Endothelial cell of umbilical vein (primary cell): ENCODE results near the gene C6orf141. TPM values are rescaled to one million over a fixed set of nuclear protein-coding genes. Genes with fewer than 3 reads are reported as not detected.

Experiments
- polyA plus RNA-seq, 4 experiments: library from polyadenylated mRNA; depleted of rRNA in 3 of 4; stranded (reverse) in 3 of 4; unstranded in 1 of 4; fragments of >200 nt; gene quantifications; 2 replicates each; pipeline versions ENCODE4 v1.2.1 to v1.2.3, GENCODE V29; 2011 to 2012; ENCODE audit warnings: missing spikeins in 1 of 4
- total RNA-seq: library from RNA; stranded (reverse); gene quantifications from 2 replicates; pipeline ENCODE4 v1.2.3, GENCODE V29; 2021

The C6orf141 gene
- total and polyA plus RNA-seq, 2 donors (not counting 3 experiments of a cell fraction or from before 2014, with no cell fraction given): 5.7 to 15.5 TPM

Other genes starting within 250 kb of the C6orf141 start
- 15.7 and 16.2 TPM in 2 replicates for gene MMUT, start 87.4 kb upstream of the C6orf141 start, total RNA-seq
- 6.6 and 7.8 TPM in 2 replicates for gene MMUT, start 87.4 kb upstream of the C6orf141 start, polyA plus RNA-seq
- 8.0 and 8.2 TPM in 2 replicates for gene CENPQ, start 87.3 kb upstream of the C6orf141 start, total RNA-seq
- 2.2 and 3.3 TPM in 2 replicates for gene CENPQ, start 87.3 kb upstream of the C6orf141 start, polyA plus RNA-seq
- not detected in 2 replicates for gene GLYATL3, start 50.7 kb upstream of the C6orf141 start, total RNA-seq
- gene GLYATL3, start 50.7 kb upstream of the C6orf141 start, polyA plus RNA-seq: not detected in 2 replicates
- not detected in 2 replicates for gene RHAG, start 86.2 kb downstream of the C6orf141 start, total RNA-seq
- gene RHAG, start 86.2 kb downstream of the C6orf141 start, polyA plus RNA-seq: not detected in 2 replicates
- gene CRISP2, start 162.9 kb downstream of the C6orf141 start, total RNA-seq: not detected in 2 replicates
- gene CRISP2, start 162.9 kb downstream of the C6orf141 start, polyA plus RNA-seq: not detected in 2 replicates
- gene CRISP3, start 193.7 kb downstream of the C6orf141 start, total RNA-seq: not detected in 2 replicates
- gene CRISP3, start 193.7 kb downstream of the C6orf141 start, polyA plus RNA-seq: not detected in 2 replicates
- gene PGK2, start 236.6 kb downstream of the C6orf141 start, total RNA-seq: not detected in 2 replicates
- not detected in 2 replicates for gene PGK2, start 236.6 kb downstream of the C6orf141 start, polyA plus RNA-seq